ENCODE measurements around the gene ROBO1. TPM values are rescaled to one million over a fixed set of nuclear protein-coding genes. Genes with fewer than 3 reads are reported as not detected.
A peak's percentile ranks its signal among the peaks of the same experiment; 100 is the strongest.

Gene ROBO1
- polyA plus RNA-seq, 1 donor (not counting 4 experiments of a cell fraction or from before 2014, with no cell fraction given), result 27.1 TPM

DNA sequence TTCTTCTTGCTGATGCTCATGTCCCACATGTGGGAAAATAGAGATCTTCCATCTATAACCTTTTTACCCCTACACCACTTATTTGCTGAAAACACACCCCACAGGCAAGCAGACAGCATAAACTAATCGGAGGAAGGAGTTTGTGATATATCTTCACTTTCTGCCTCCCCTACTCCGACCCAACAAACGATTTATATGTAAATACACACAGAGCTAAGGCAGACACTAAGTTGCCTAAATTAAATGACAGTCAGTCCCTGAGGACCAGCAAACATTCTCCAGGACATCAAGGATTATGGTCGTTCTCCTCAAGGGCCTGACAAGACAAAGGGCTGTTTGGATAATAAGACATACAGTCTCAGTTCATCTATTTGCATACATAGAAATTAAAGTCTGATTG is 552.5 kb downstream of the ROBO1 start:
- Histone ChIP-seq H2AFZ (ENCODE audit: control insufficient read depth, low read length) (no peak overlapping the region), H3K27ac (ENCODE audit: control insufficient read depth, insufficient read depth, low read length) (no peak overlapping the region), H3K36me3 (ENCODE audit: control insufficient read depth in 2 of 2, extremely low read depth in 1 of 2, insufficient read depth in 2 of 2, low read length in 2 of 2) (no peaks in the 10 kb centered on the region), H4K20me1 (ENCODE audit: control insufficient read depth, extremely low read depth, insufficient read depth, low read length) (no peaks in the 10 kb centered on the region), H3K9me1 (ENCODE audit: control insufficient read depth, extremely low read depth, insufficient read depth, low read length) (no peaks in the 10 kb centered on the region), H3K27me3 (ENCODE audit: control insufficient read depth, extremely low read depth, insufficient read depth, low read length) (no peaks in the 10 kb centered on the region), H3K79me2 (ENCODE audit: control insufficient read depth, insufficient read depth, low read length) (no peaks in the 10 kb centered on the region), H3K9me3 (ENCODE audit: control insufficient read depth, low read depth, low read length) (no peaks in the 10 kb centered on the region), H3K4me1 (ENCODE audit: control insufficient read depth, extremely low read depth, insufficient read depth, low read length) (no peaks in the 10 kb centered on the region), H3K9ac (ENCODE audit: control insufficient read depth, extremely low read depth, insufficient read depth, low read length) (no peak overlapping the region), H3K4me2 (ENCODE audit: control insufficient read depth, extremely low read depth, insufficient read depth, low read depth, low read length) (no peak overlapping the region), H3K4me3 (ENCODE audit: control insufficient read depth in 2 of 3, extremely low read depth in 1 of 3, insufficient read depth in 2 of 3, low read depth in 1 of 3, low read length in 3 of 3) (no peak overlapping the region)
- FAIRE-seq, result no peak
- no peak for DNase-seq (ENCODE audit: low read depth, low spot score)
- dilution Hi-C loops (cut with MboI; ENCODE audit: extremely low pct_ligation_motif_present, low sequenced_read_pairs), result no loop called here
- TF ChIP-seq, protein P1, sequence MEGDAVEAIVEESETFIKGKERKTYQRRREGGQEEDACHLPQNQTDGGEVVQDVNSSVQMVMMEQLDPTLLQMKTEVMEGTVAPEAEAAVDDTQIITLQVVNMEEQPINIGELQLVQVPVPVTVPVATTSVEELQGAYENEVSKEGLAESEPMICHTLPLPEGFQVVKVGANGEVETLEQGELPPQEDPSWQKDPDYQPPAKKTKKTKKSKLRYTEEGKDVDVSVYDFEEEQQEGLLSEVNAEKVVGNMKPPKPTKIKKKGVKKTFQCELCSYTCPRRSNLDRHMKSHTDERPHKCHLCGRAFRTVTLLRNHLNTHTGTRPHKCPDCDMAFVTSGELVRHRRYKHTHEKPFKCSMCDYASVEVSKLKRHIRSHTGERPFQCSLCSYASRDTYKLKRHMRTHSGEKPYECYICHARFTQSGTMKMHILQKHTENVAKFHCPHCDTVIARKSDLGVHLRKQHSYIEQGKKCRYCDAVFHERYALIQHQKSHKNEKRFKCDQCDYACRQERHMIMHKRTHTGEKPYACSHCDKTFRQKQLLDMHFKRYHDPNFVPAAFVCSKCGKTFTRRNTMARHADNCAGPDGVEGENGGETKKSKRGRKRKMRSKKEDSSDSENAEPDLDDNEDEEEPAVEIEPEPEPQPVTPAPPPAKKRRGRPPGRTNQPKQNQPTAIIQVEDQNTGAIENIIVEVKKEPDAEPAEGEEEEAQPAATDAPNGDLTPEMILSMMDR (optimal IDR thresholded peaks at IDR 0.05 in 1 of 3, IDR thresholded peaks at IDR 0.05 in 1 of 3, conservative IDR thresholded peaks at IDR 0.05 in 1 of 3; ENCODE audit: extremely low read depth in 1 of 3, insufficient read depth in 2 of 3, low read length in 3 of 3), result no peak
- no peak for TF ChIP-seq EZH2 (IDR thresholded peaks at IDR 0.05; ENCODE audit: low read length)

DNA sequence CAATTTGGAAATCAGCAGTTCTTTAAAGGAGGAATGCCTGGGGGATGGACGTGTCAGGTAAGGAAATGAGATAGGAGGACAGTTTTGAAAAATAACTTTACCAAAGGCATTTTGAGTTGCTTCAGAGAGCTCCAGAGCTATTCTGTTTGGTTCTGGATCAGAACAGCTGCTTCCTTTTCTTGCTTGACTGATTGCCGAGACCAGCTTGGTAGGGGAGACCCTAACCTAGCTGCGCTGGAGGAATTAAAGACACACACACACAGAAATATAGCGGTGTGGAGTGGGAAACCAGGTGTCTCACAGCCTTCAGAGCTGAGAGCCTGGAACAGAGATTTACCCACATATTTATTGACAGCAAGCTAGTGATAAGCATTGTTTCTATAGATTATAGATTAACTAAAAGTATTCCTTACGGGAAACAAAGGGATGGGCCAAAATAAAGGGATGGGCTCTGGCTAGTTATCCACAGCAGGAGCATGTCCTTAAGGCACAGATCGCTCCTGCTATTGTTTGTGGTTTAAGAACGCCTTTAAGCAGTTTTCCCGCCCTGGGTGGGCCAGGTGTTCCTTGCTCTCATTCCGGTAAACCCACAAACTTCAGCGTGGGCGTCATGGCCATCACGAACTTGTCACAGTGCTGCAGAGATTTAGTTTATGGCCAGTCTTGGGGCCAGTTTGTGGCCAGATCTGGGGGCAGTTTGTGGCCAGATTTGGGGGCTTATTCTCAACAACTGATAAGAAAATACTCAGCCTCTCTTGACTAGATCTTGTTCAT is 556.0 kb downstream of the ROBO1 start:
- Histone ChIP-seq H3K9ac (ENCODE audit: control insufficient read depth, extremely low read depth, insufficient read depth, low read length) (no peak overlapping the region), H3K4me3 (ENCODE audit: control insufficient read depth in 2 of 3, extremely low read depth in 1 of 3, insufficient read depth in 2 of 3, low read depth in 1 of 3, low read length in 3 of 3) (no peak overlapping the region), H3K4me2 (ENCODE audit: control insufficient read depth, extremely low read depth, insufficient read depth, low read depth, low read length) (no peak overlapping the region), H3K4me1 (ENCODE audit: control insufficient read depth, extremely low read depth, insufficient read depth, low read length) (no peaks in the 10 kb centered on the region), H3K9me1 (ENCODE audit: control insufficient read depth, extremely low read depth, insufficient read depth, low read length) (no peaks in the 10 kb centered on the region), H3K79me2 (ENCODE audit: control insufficient read depth, insufficient read depth, low read length) (no peaks in the 10 kb centered on the region), H3K27me3 (ENCODE audit: control insufficient read depth, extremely low read depth, insufficient read depth, low read length) (no peaks in the 10 kb centered on the region), H3K36me3 (ENCODE audit: control insufficient read depth in 2 of 2, extremely low read depth in 1 of 2, insufficient read depth in 2 of 2, low read length in 2 of 2) (no peaks in the 10 kb centered on the region), H2AFZ (ENCODE audit: control insufficient read depth, low read length) (peak overlapping the region; percentile 22), H3K9me3 (ENCODE audit: control insufficient read depth, low read depth, low read length) (no peaks in the 10 kb centered on the region), H4K20me1 (ENCODE audit: control insufficient read depth, extremely low read depth, insufficient read depth, low read length) (no peaks in the 10 kb centered on the region), H3K27ac (ENCODE audit: control insufficient read depth, insufficient read depth, low read length) (no peak overlapping the region)
- dilution Hi-C loops (cut with MboI; ENCODE audit: extremely low pct_ligation_motif_present, low sequenced_read_pairs), result no loop called here
- TF ChIP-seq EZH2 (IDR thresholded peaks at IDR 0.05; ENCODE audit: low read length), result no peak
- TF ChIP-seq, protein P1 (optimal IDR thresholded peaks at IDR 0.05 in 1 of 3, IDR thresholded peaks at IDR 0.05 in 1 of 3, conservative IDR thresholded peaks at IDR 0.05 in 1 of 3; ENCODE audit: extremely low read depth in 1 of 3, insufficient read depth in 2 of 3, low read length in 3 of 3), result no peak
- FAIRE-seq, result no peak
- no peak for DNase-seq (ENCODE audit: low read depth, low spot score)
